Hematopoietic multipotent progenitor cell treated with erythropoietin and hydrocortisone succinate and interleukin-3 and kit ligand, for 4 days (in vitro differentiated cells): ENCODE results near the gene EGFL7.
A peak's percentile ranks its signal among the peaks of the same experiment; 100 is the strongest.
"Not testable (repeated sequence)": the region's sequence is repeated elsewhere in the genome, so short reads cannot be mapped to it uniquely, and the experiment has no call there.

Experiments used
- DNase-seq: peaks from one replicate; pipeline ENCODE4 v3.0.0-alpha.2; 2015

EGFL7 gene

GRCh38 chr9:136700959-136701667 lies 38.4 kb downstream of the EGFL7 start:
- peak; percentile 66 for DNase-seq

GRCh38 chr9:136701668-136702053 lies 38.9 kb downstream of the EGFL7 start:
- DNase-seq = no peak

GRCh38 chr9:136703276-136703860 lies 40.7 kb downstream of the EGFL7 start:
- peak; percentile 86 for DNase-seq

GRCh38 chr9:136704741-136705140 lies 42.0 kb downstream of the EGFL7 start:
- peak; percentile 40 for DNase-seq

- no peak for DNase-seq
These were observed 42.8 kb downstream of the EGFL7 start for GRCh38 chr9:136705564-136705963.

- no peak for DNase-seq
These were observed 44.3 kb downstream of the EGFL7 start for GRCh38 chr9:136707011-136707410.

- DNase-seq = no peak
These were observed 45.3 kb downstream of the EGFL7 start for GRCh38 chr9:136707849-136708517.

- no peak for DNase-seq
These were observed 46.9 kb downstream of the EGFL7 start for GRCh38 chr9:136709454-136710109.

- DNase-seq = no peak
These were observed 47.8 kb downstream of the EGFL7 start for GRCh38 chr9:136710543-136710942.

- DNase-seq = not testable (repeated sequence)
These were observed 48.5 kb downstream of the EGFL7 start for GRCh38 chr9:136711219-136711648.

- DNase-seq = peak; percentile 71
These were observed 49.3 kb downstream of the EGFL7 start, which contains the start of gene DIPK1B for GRCh38 chr9:136711751-136712689. Gene DIPK1B (plus strand): TSS chr9:136712572. CDS start chr9:136712666, 94 bp downstream.

GRCh38 chr9:136712690-136713544 lies 50.2 kb downstream of the EGFL7 start:
- no peak for DNase-seq

GRCh38 chr9:136713550-136713949 lies 50.8 kb downstream of the EGFL7 start:
- DNase-seq = peak; percentile 81

- peak; percentile 94 for DNase-seq
These were observed 51.6 kb downstream of the EGFL7 start for GRCh38 chr9:136714096-136714892.

GRCh38 chr9:136714893-136715274 lies 52.2 kb downstream of the EGFL7 start:
- DNase-seq = no peak

- no peak for DNase-seq
These were observed 54.7 kb downstream of the EGFL7 start for GRCh38 chr9:136717399-136717798.

GRCh38 chr9:136718345-136719194 lies 55.9 kb downstream of the EGFL7 start:
- DNase-seq = no peak

GRCh38 chr9:136719195-136719880 lies 56.6 kb downstream of the EGFL7 start:
- DNase-seq = peak; percentile 67
